ENCODE data around the gene ATXN8OS.
"Not testable (repeated sequence)": the region's sequence is repeated elsewhere in the genome, so short reads cannot be mapped to it uniquely, and the experiment has no call there.

ATXN8OS gene

GRCh38 chr13:70142658-70143057 is 35.0 kb downstream of the ATXN8OS start:
- not testable (repeated sequence) for H3K4me2 ChIP-seq (ENCODE audit: low read length, poor library complexity, severe bottlenecking); H2BK5ac ChIP-seq (ENCODE audit: low read depth, low read length, poor library complexity, severe bottlenecking); H3K36me3 ChIP-seq (ENCODE audit: control insufficient read depth in 1 of 2, insufficient read depth in 2 of 2, low read depth in 1 of 2, low read length in 2 of 2); H4K91ac ChIP-seq (ENCODE audit: low read length); H3K4ac ChIP-seq (ENCODE audit: low read depth in 1 of 2, low read length in 2 of 2); H3K9ac ChIP-seq (ENCODE audit: low read length); H3K79me1 ChIP-seq (replicated peaks; ENCODE audit: low read length, poor library complexity, severe bottlenecking); H3K23ac ChIP-seq (ENCODE audit: low read length in 2 of 2); H3K14ac ChIP-seq (ENCODE audit: low read length in 2 of 2); H3K4me3 ChIP-seq (ENCODE audit: insufficient read depth in 1 of 2, low read depth in 1 of 2, low read length in 2 of 2); H4K8ac ChIP-seq (ENCODE audit: low read length); H3K27me3 ChIP-seq (ENCODE audit: control insufficient read depth in 1 of 2, insufficient read depth in 1 of 2, low read length in 2 of 2); H2BK12ac ChIP-seq (ENCODE audit: low read length in 2 of 2); DNase-seq; H2BK120ac ChIP-seq (ENCODE audit: low read depth, low read length); H2BK15ac ChIP-seq (ENCODE audit: low read depth, poor library complexity, severe bottlenecking); H2AK5ac ChIP-seq (ENCODE audit: low read length, severe bottlenecking); H3K18ac ChIP-seq (ENCODE audit: low read depth in 1 of 2, low read length in 2 of 2); H2AFZ ChIP-seq (ENCODE audit: low read depth, low read length); H3K27ac ChIP-seq (ENCODE audit: low read length, poor library complexity, severe bottlenecking); H3K4me1 ChIP-seq (ENCODE audit: control insufficient read depth, insufficient read depth, low read depth, low read length); H3K9me3 ChIP-seq (ENCODE audit: control insufficient read depth, low read length)
- 98% methylated on average over 12 of the region's 12 CpGs for WGBS

GRCh38 chr13:70162141-70162540 is 54.5 kb downstream of the ATXN8OS start:
- Histone ChIP-seq H2BK5ac (ENCODE audit: low read depth, low read length, poor library complexity, severe bottlenecking) (no peak overlapping the region), H3K9me3 (ENCODE audit: control insufficient read depth, low read length) (peaks cover 8% of the 10 kb centered on the region), H3K18ac (ENCODE audit: low read depth in 1 of 2, low read length in 2 of 2) (peak overlapping the region in 1 of 2 experiments; percentile 43), H2AK5ac (ENCODE audit: low read length, severe bottlenecking) (no peak overlapping the region), H3K36me3 (ENCODE audit: control insufficient read depth in 1 of 2, insufficient read depth in 2 of 2, low read depth in 1 of 2, low read length in 2 of 2) (no peaks in the 10 kb centered on the region), H3K27me3 (ENCODE audit: control insufficient read depth in 1 of 2, insufficient read depth in 1 of 2, low read length in 2 of 2) (no peaks in the 10 kb centered on the region), H3K4ac (ENCODE audit: low read depth in 1 of 2, low read length in 2 of 2) (no peak overlapping the region), H3K27ac (ENCODE audit: low read length, poor library complexity, severe bottlenecking) (no peak overlapping the region), H2AFZ (ENCODE audit: low read depth, low read length) (no peak overlapping the region), H4K91ac (ENCODE audit: low read length) (no peak overlapping the region), H3K4me2 (ENCODE audit: low read length, poor library complexity, severe bottlenecking) (no peak overlapping the region), H4K8ac (ENCODE audit: low read length) (peak overlapping the region; percentile 41), H2BK12ac (ENCODE audit: low read length in 2 of 2) (no peak overlapping the region), H3K4me3 (ENCODE audit: insufficient read depth in 1 of 2, low read depth in 1 of 2, low read length in 2 of 2) (no peak overlapping the region), H2BK15ac (ENCODE audit: low read depth, poor library complexity, severe bottlenecking) (no peak overlapping the region), H2BK120ac (ENCODE audit: low read depth, low read length) (no peak overlapping the region), H3K9ac (ENCODE audit: low read length) (no peak overlapping the region), H3K79me1 (replicated peaks; ENCODE audit: low read length, poor library complexity, severe bottlenecking) (no peaks in the 10 kb centered on the region), H3K4me1 (ENCODE audit: control insufficient read depth, insufficient read depth, low read depth, low read length) (no peaks in the 10 kb centered on the region), H3K14ac (ENCODE audit: low read length in 2 of 2) (no peak overlapping the region), H3K23ac (ENCODE audit: low read length in 2 of 2) (no peak overlapping the region)
- 66% methylated on average over 5 of the region's 5 CpGs for WGBS
- DNase-seq: peak; percentile 21

- Histone ChIP-seq H3K4me2 (ENCODE audit: low read length, poor library complexity, severe bottlenecking) (no peak overlapping the region), H3K27ac (ENCODE audit: low read length, poor library complexity, severe bottlenecking) (no peak overlapping the region), H3K27me3 (ENCODE audit: control insufficient read depth in 1 of 2, insufficient read depth in 1 of 2, low read length in 2 of 2) (no peaks in the 10 kb centered on the region), H2AK5ac (ENCODE audit: low read length, severe bottlenecking) (no peak overlapping the region), H4K8ac (ENCODE audit: low read length) (no peak overlapping the region), H3K14ac (ENCODE audit: low read length in 2 of 2) (no peak overlapping the region), H3K9ac (ENCODE audit: low read length) (no peak overlapping the region), H3K36me3 (ENCODE audit: control insufficient read depth in 1 of 2, insufficient read depth in 2 of 2, low read depth in 1 of 2, low read length in 2 of 2) (no peaks in the 10 kb centered on the region), H3K79me1 (replicated peaks; ENCODE audit: low read length, poor library complexity, severe bottlenecking) (no peaks in the 10 kb centered on the region), H2BK15ac (ENCODE audit: low read depth, poor library complexity, severe bottlenecking) (no peak overlapping the region), H2BK120ac (ENCODE audit: low read depth, low read length) (no peak overlapping the region), H3K4me1 (ENCODE audit: control insufficient read depth, insufficient read depth, low read depth, low read length) (peaks cover 1% of the 10 kb centered on the region), H3K9me3 (ENCODE audit: control insufficient read depth, low read length) (no peaks in the 10 kb centered on the region), H3K18ac (ENCODE audit: low read depth in 1 of 2, low read length in 2 of 2) (peak overlapping the region in 1 of 2 experiments; percentile 19), H3K4me3 (ENCODE audit: insufficient read depth in 1 of 2, low read depth in 1 of 2, low read length in 2 of 2) (no peak overlapping the region), H3K4ac (ENCODE audit: low read depth in 1 of 2, low read length in 2 of 2) (no peak overlapping the region), H2AFZ (ENCODE audit: low read depth, low read length) (no peak overlapping the region), H3K23ac (ENCODE audit: low read length in 2 of 2) (no peak overlapping the region), H4K91ac (ENCODE audit: low read length) (no peak overlapping the region), H2BK12ac (ENCODE audit: low read length in 2 of 2) (peak overlapping the region in 1 of 2 experiments; percentile 54), H2BK5ac (ENCODE audit: low read depth, low read length, poor library complexity, severe bottlenecking) (no peak overlapping the region)
- DNase-seq: no peak
- WGBS: 100% methylated on average over 3 of the region's 5 CpGs
Observed at GRCh38 chr13:70170689-70171088, 63.1 kb downstream of the ATXN8OS start.

- H2AK5ac ChIP-seq (ENCODE audit: low read length, severe bottlenecking): no peak overlapping the region
- DNase-seq: peak; percentile 49
- no peak overlapping the region for H4K8ac ChIP-seq (ENCODE audit: low read length)
- H2BK15ac ChIP-seq (ENCODE audit: low read depth, poor library complexity, severe bottlenecking): no peak overlapping the region
- H2BK12ac ChIP-seq (ENCODE audit: low read length in 2 of 2): no peak overlapping the region
- no peak overlapping the region for H3K4me3 ChIP-seq (ENCODE audit: insufficient read depth in 1 of 2, low read depth in 1 of 2, low read length in 2 of 2)
- WGBS: 100% methylated on average over 2 of the region's 3 CpGs
- H3K4ac ChIP-seq (ENCODE audit: low read depth in 1 of 2, low read length in 2 of 2): no peak overlapping the region
- H3K36me3 ChIP-seq (ENCODE audit: control insufficient read depth in 1 of 2, insufficient read depth in 2 of 2, low read depth in 1 of 2, low read length in 2 of 2): no peaks in the 10 kb centered on the region
- no peak overlapping the region for H4K91ac ChIP-seq (ENCODE audit: low read length)
- no peak overlapping the region for H3K9ac ChIP-seq (ENCODE audit: low read length)
- H3K14ac ChIP-seq (ENCODE audit: low read length in 2 of 2): no peak overlapping the region
- H3K27ac ChIP-seq (ENCODE audit: low read length, poor library complexity, severe bottlenecking): no peak overlapping the region
- H3K79me1 ChIP-seq (replicated peaks; ENCODE audit: low read length, poor library complexity, severe bottlenecking): no peaks in the 10 kb centered on the region
- peaks cover 1% of the 10 kb centered on the region for H3K4me1 ChIP-seq (ENCODE audit: control insufficient read depth, insufficient read depth, low read depth, low read length)
- no peaks in the 10 kb centered on the region for H3K9me3 ChIP-seq (ENCODE audit: control insufficient read depth, low read length)
- no peak overlapping the region for H2BK120ac ChIP-seq (ENCODE audit: low read depth, low read length)
- no peaks in the 10 kb centered on the region for H3K27me3 ChIP-seq (ENCODE audit: control insufficient read depth in 1 of 2, insufficient read depth in 1 of 2, low read length in 2 of 2)
- H3K23ac ChIP-seq (ENCODE audit: low read length in 2 of 2): no peak overlapping the region
- no peak overlapping the region for H2AFZ ChIP-seq (ENCODE audit: low read depth, low read length)
- H3K4me2 ChIP-seq (ENCODE audit: low read length, poor library complexity, severe bottlenecking): no peak overlapping the region
- H3K18ac ChIP-seq (ENCODE audit: low read depth in 1 of 2, low read length in 2 of 2): peak overlapping the region in 1 of 2 experiments; percentile 19
- H2BK5ac ChIP-seq (ENCODE audit: low read depth, low read length, poor library complexity, severe bottlenecking): no peak overlapping the region
Observed at GRCh38 chr13:70171151-70171550, 63.5 kb downstream of the ATXN8OS start.

All from mesenchymal stem cell (in vitro differentiated cells and primary cell).